Transverse colon (tissue), 4 donors: ENCODE measurements around the gene NNMT. TPM values are rescaled to one million over a fixed set of nuclear protein-coding genes. Genes with fewer than 3 reads are reported as not detected.

Experiments
- DNase-seq: peaks from one replicate; pipeline ENCODE4 v3.0.0-alpha.2; 2019
- H3K27ac ChIP-seq, 4 donors: fragments of 200-600 bp; sonication (generic); 2 replicates each; pipeline ENCODE4 v1.5.1; 2016 to 2018; ENCODE audit warnings: inconsistent platforms in 4 of 4
- H3K27me3 ChIP-seq: fragments of 200-600 bp; sonication (generic); 2 replicates; pipeline ENCODE4 v1.5.1; 2017; ENCODE audit warnings: inconsistent platforms
- H3K36me3 ChIP-seq, 4 donors: fragments of 200-600 bp; sonication (generic); 2 replicates each; pipeline ENCODE4 v1.5.1; 2017 to 2019; ENCODE audit warnings: inconsistent platforms in 4 of 4
- H3K4me1 ChIP-seq, 4 donors: fragments of 200-600 bp; sonication (generic); 2 replicates each; pipeline ENCODE4 v1.5.1; 2017 to 2020; ENCODE audit warnings: inconsistent platforms in 4 of 4
- H3K4me3 ChIP-seq, 4 donors: fragments of 200-600 bp; sonication (generic); 1 replicate in 1 of 4; 2 replicates in 3 of 4; pipeline versions ENCODE4 v1.5.1 to v1.6.1; 2017 to 2019; ENCODE audit warnings: inconsistent platforms in 4 of 4
- H3K9me3 ChIP-seq, 2 donors: fragments of 200-600 bp; sonication (generic); 2 replicates each; pipeline ENCODE4 v1.5.1; 2017 to 2019; ENCODE audit warnings: inconsistent platforms in 2 of 2
- EP300 ChIP-seq: sonication (generic); formaldehyde crosslinking; IDR thresholded peaks from one replicate; pipeline ENCODE4 v1.6.1; 2017; ENCODE audit warnings: antibody characterized with exemption, low read depth
- POLR2A ChIP-seq: fragments of 450-650 bp; IDR thresholded peaks from one replicate; pipeline ENCODE4 v1.6.1; 2016; ENCODE audit warnings: antibody characterized with exemption, mild to moderate bottlenecking, moderate library complexity
- POLR2AphosphoS5 ChIP-seq, 3 donors: sonication (generic); formaldehyde crosslinking; IDR thresholded peaks; one replicate each; pipeline ENCODE4 v1.6.1; 2016; ENCODE audit warnings: antibody characterized with exemption in 3 of 3
- WGBS, 2 donors: methylation state at CpG; one replicate each; pipeline ENCODE4 v1.1.5; 2018; ENCODE audit warnings: low coverage in 1 of 2; 5-methylcytosine and 5-hydroxymethylcytosine counted together
- in situ Hi-C, 4 donors: fragments of 200-750 bp; cut with MboI; loops; one replicate each; pipeline versions ENCODE4 v1.15.0 to v1.15.1; 2017; ENCODE audit warnings: low sequenced_read_pairs in 3 of 4, low pct_ligation_motif_present in 1 of 4, low pct_unique_long_range_greater_than_20kb in 1 of 4
- intact Hi-C: fragments of 100-400 bp; cut with DNase I; formaldehyde crosslinking; loops from one replicate; pipeline ENCODE4 v1.15.1; 2023; ENCODE audit warnings: low total_unique reads
- total RNA-seq, 4 donors: library from RNA; depleted of rRNA; stranded (reverse); fragments of >200 nt; gene quantifications; one replicate each; pipeline ENCODE4 v1.1.0, GENCODE V29; 2016
- TF ChIP-seq, protein P1 (sequence below), 5 experiments: fragments of 200-600 bp in 3 of 5; fragments of 450-650 bp in 2 of 5; sonication (generic) in 3 of 5; IDR thresholded peaks; 1 replicate in 2 of 5; 2 replicates in 3 of 5; pipeline ENCODE4 v1.5.1; 2016 to 2017; ENCODE audit warnings: antibody characterized with exemption in 5 of 5, inconsistent platforms in 3 of 5, mild to moderate bottlenecking in 2 of 5, moderate library complexity in 1 of 5

Gene NNMT
- total RNA-seq, 4 donors from 2014 or later, result 37.8 to 385 (median 179) TPM

DNA sequence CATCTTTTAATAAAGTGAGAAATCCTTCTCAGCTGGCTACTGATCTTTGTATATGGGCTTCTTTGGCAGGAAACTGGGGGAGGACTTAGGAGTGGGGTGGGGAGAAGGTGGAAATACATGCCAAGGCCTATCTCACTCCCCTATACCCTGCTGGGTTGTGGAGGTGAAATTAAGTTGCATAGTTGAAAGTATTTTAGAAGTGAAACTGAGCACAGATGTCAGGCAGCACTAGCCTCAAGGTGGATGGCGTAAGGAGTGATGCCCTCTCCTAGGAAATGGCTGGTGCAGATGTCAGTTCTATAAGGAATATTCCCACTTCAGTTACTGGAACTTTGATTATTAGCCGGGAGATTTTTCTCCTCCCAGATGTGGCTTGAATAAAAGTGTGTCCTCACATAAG lies 46.3 kb downstream of the NNMT start:
- 90 to 93% methylated on average over 2 of the region's 2 CpGs for WGBS, 2 donors
- intact Hi-C loops (loop anchor here (10.0 kb wide), 1 partner anchor 422 kb away; no protein-coding TSS in a partner anchor), in situ Hi-C loops (loop anchor here (10.0 to 25.0 kb wide), 4 partner anchors 245 to 432 kb away; partner anchors contain the start of gene NXPE4 (in 2 of the 4))

GRCh38 chr11:114343020-114343419 lies 46.8 kb downstream of the NNMT start:
- H3K4me3 ChIP-seq, result no peak overlapping the region
- 79 to 87% methylated on average over 6 of the region's 6 CpGs for WGBS, 2 donors
- H3K27ac ChIP-seq, result no peak overlapping the region
- no peaks in the 10 kb centered on the region for H3K9me3 ChIP-seq
- no peak for DNase-seq
- intact Hi-C loops, result loop anchor here (10.0 kb wide), 1 partner anchor 422 kb away; no protein-coding TSS in a partner anchor
- in situ Hi-C loops, result loop anchor here (10.0 to 25.0 kb wide), 4 partner anchors 244 to 432 kb away; partner anchors contain the start of gene NXPE4 (in 2 of the 4)
- peaks cover 0 to 10% (median 8%) of the 10 kb centered on the region in 4 donors for H3K4me1 ChIP-seq
- H3K36me3 ChIP-seq, result no peaks in the 10 kb centered on the region
- no peaks in the 10 kb centered on the region for H3K27me3 ChIP-seq
- TF ChIP-seq EP300 (no peak), POLR2A (no peak), POLR2AphosphoS5 (IDR thresholded peaks at IDR 0.05) (no peak)
- TF ChIP-seq, protein P1, sequence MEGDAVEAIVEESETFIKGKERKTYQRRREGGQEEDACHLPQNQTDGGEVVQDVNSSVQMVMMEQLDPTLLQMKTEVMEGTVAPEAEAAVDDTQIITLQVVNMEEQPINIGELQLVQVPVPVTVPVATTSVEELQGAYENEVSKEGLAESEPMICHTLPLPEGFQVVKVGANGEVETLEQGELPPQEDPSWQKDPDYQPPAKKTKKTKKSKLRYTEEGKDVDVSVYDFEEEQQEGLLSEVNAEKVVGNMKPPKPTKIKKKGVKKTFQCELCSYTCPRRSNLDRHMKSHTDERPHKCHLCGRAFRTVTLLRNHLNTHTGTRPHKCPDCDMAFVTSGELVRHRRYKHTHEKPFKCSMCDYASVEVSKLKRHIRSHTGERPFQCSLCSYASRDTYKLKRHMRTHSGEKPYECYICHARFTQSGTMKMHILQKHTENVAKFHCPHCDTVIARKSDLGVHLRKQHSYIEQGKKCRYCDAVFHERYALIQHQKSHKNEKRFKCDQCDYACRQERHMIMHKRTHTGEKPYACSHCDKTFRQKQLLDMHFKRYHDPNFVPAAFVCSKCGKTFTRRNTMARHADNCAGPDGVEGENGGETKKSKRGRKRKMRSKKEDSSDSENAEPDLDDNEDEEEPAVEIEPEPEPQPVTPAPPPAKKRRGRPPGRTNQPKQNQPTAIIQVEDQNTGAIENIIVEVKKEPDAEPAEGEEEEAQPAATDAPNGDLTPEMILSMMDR (IDR thresholded peaks at IDR 0.05), result no peak

More for the DNA sequence above, 46.3 kb downstream of the NNMT start:
- Histone ChIP-seq H3K27me3 (no peaks in the 10 kb centered on the region), H3K4me3 (no peak overlapping the region), H3K36me3 (no peaks in the 10 kb centered on the region), H3K27ac (no peak overlapping the region), H3K4me1 (peaks cover 0 to 10% (median 8%) of the 10 kb centered on the region in 4 donors), H3K9me3 (no peaks in the 10 kb centered on the region)
- no peak for DNase-seq
- TF ChIP-seq POLR2A, result no peak
- no peak for TF ChIP-seq EP300
- no peak for TF ChIP-seq POLR2AphosphoS5 (IDR thresholded peaks at IDR 0.05)
- TF ChIP-seq, protein P1 (IDR thresholded peaks at IDR 0.05), result no peak

DNA sequence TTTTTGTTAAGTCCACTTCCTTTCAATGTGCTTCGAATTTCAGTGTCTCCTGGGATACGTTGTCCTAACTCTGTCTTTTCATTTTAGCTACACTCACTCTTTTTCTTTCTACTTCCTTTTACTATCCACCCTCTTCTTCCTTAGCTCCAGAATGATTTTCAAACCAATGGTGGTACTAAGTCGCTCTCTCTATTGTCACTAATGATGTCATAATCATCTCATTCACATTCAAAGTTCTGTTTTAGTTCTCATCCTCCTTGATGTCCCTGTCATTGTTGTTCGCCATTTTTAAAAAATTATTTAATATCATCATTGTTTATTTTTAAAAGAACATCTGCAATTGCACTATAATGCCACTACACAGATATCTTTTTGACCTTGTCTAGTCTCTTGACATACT lies 47.3 kb downstream of the NNMT start:
- H3K27me3 ChIP-seq, result no peaks in the 10 kb centered on the region
- no peaks in the 10 kb centered on the region for H3K9me3 ChIP-seq
- no peaks in the 10 kb centered on the region for H3K36me3 ChIP-seq
- DNase-seq, result no peak
- no peak overlapping the region for H3K27ac ChIP-seq
- no peak for TF ChIP-seq EP300
- no peak for TF ChIP-seq POLR2A
- TF ChIP-seq, protein P1 (IDR thresholded peaks at IDR 0.05), result no peak
- no peak for TF ChIP-seq POLR2AphosphoS5 (IDR thresholded peaks at IDR 0.05)
- H3K4me3 ChIP-seq, result no peak overlapping the region
- peaks cover 0 to 10% (median 8%) of the 10 kb centered on the region in 4 donors for H3K4me1 ChIP-seq
- intact Hi-C loops, result loop anchor here (10.0 kb wide), 1 partner anchor 421 kb away; no protein-coding TSS in a partner anchor
- WGBS, 2 donors, result 80 to 90% methylated on average over 4 of the region's 4 CpGs
- in situ Hi-C loops, result loop anchor here (10.0 to 25.0 kb wide), 4 partner anchors 244 to 431 kb away; partner anchors contain the start of gene NXPE4 (in 2 of the 4)

DNA sequence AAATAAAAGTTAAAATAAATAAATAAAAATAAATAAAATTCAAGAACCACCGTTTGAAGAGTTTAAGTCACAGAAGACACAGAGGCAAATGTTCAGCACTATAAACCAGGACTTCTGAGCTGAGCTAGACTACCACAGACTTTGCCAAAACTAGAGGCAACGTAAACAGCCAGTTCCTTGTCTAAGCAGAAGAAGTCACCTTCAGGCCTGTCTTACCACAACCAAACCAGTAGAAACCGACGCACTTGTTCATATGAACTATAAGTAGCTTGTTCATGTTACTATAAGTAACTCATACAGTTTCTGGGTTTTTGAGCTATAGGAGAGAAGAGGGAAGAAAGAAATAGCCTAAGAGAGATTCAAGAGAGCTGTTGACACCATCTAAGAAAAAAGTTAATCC lies 48.3 kb downstream of the NNMT start:
- TF ChIP-seq, protein P1 (IDR thresholded peaks at IDR 0.05), result no peak
- TF ChIP-seq POLR2A (no peak), POLR2AphosphoS5 (IDR thresholded peaks at IDR 0.05) (no peak), EP300 (no peak)
- no peak overlapping the region for H3K27ac ChIP-seq
- H3K36me3 ChIP-seq, result no peaks in the 10 kb centered on the region
- H3K27me3 ChIP-seq, result no peaks in the 10 kb centered on the region
- H3K9me3 ChIP-seq, result no peaks in the 10 kb centered on the region
- H3K4me3 ChIP-seq, result no peak overlapping the region
- intact Hi-C loops, result loop anchor here (10.0 kb wide), 1 partner anchor 420 kb away; no protein-coding TSS in a partner anchor
- 65 to 69% methylated on average over 4 of the region's 4 CpGs for WGBS, 2 donors
- peaks cover 0 to 10% (median 8%) of the 10 kb centered on the region in 4 donors for H3K4me1 ChIP-seq
- in situ Hi-C loops, result loop anchor here (10.0 to 25.0 kb wide), 4 partner anchors 243 to 430 kb away; partner anchors contain the start of gene NXPE4 (in 2 of the 4)
- DNase-seq, result no peak
